Chondrocyte (in vitro differentiated cells): Measurements from ENCODE around the gene NF1. TPM values are rescaled to one million over a fixed set of nuclear protein-coding genes. Genes with fewer than 3 reads are reported as not detected.
"Not testable (repeated sequence)": the region's sequence is repeated elsewhere in the genome, so short reads cannot be mapped to it uniquely, and the experiment has no call there.

ENCODE experiments used
- DNase-seq: peaks from one replicate; pipeline ENCODE4 v3.0.0; 2021; ENCODE audit warnings: mixed read lengths, low spot score
- H3K27ac Mint-ChIP-seq: one replicate; pipeline ENCODE4 v1.8.0; 2021; ENCODE audit warnings: mild to moderate bottlenecking, moderate library complexity, mixed read lengths; ENCODE audit not compliant: unreplicated experiment
- H3K27me3 Mint-ChIP-seq: 2 replicates; pipeline ENCODE4 v1.8.0; 2021; ENCODE audit warnings: low read depth, mixed read lengths
- H3K36me3 Mint-ChIP-seq: 2 replicates; pipeline ENCODE4 v1.8.0; 2021; ENCODE audit warnings: low read depth, mixed read lengths
- H3K4me1 Mint-ChIP-seq: 2 replicates; pipeline ENCODE4 v1.8.0; 2021; ENCODE audit warnings: low read depth, mild to moderate bottlenecking, mixed read lengths
- H3K4me3 Mint-ChIP-seq: one replicate; pipeline ENCODE4 v1.8.0; 2021; ENCODE audit warnings: mild to moderate bottlenecking, moderate library complexity, mixed read lengths; ENCODE audit not compliant: unreplicated experiment
- H3K9me3 Mint-ChIP-seq: 2 replicates; pipeline ENCODE4 v1.8.0; 2021; ENCODE audit warnings: low read depth, mixed read lengths
- total RNA-seq: library from RNA; stranded (reverse); gene quantifications from 3 replicates; pipeline ENCODE4 v1.2.1, GENCODE V29; 2021
- TF ChIP-seq, protein P1 (sequence below): fragments of 200-600 bp; sonication (generic); IDR thresholded peaks from 2 replicates; pipeline ENCODE4 v1.5.0; 2021; ENCODE audit warnings: antibody characterized with exemption, mild to moderate bottlenecking, moderate library complexity

The NF1 gene
- total RNA-seq, 1 donor from 2014 or later, result 48.2 TPM

DNA sequence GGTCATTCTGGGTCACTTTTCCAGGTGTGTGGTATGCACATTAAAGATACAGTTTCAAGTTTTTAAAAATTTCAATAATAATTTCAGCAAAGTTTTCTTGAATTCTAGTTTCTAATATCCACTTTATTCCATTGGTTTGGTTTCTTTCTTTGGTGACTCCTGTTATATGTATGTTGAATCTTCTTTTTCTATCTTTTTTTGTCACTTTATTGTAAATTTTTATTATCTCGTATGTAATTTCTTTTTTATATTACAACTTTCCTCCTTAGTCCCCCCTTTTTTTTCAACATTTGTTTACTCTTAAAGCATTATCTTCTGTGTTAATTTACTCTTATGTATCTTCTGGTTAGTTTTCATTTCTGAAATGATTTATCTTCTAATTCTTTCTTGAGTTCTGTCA, 57.5 kb downstream of the NF1 start:
- Mint-ChIP-seq H3K27ac (no peak overlapping the region), H3K27me3 (no peaks in the 10 kb centered on the region), H3K4me1 (peaks cover 46% of the 10 kb centered on the region), H3K9me3 (peaks cover 11% of the 10 kb centered on the region), H3K36me3 (peaks cover 7% of the 10 kb centered on the region), H3K4me3 (no peak overlapping the region)
- DNase-seq, result no peak
- TF ChIP-seq, protein P1, sequence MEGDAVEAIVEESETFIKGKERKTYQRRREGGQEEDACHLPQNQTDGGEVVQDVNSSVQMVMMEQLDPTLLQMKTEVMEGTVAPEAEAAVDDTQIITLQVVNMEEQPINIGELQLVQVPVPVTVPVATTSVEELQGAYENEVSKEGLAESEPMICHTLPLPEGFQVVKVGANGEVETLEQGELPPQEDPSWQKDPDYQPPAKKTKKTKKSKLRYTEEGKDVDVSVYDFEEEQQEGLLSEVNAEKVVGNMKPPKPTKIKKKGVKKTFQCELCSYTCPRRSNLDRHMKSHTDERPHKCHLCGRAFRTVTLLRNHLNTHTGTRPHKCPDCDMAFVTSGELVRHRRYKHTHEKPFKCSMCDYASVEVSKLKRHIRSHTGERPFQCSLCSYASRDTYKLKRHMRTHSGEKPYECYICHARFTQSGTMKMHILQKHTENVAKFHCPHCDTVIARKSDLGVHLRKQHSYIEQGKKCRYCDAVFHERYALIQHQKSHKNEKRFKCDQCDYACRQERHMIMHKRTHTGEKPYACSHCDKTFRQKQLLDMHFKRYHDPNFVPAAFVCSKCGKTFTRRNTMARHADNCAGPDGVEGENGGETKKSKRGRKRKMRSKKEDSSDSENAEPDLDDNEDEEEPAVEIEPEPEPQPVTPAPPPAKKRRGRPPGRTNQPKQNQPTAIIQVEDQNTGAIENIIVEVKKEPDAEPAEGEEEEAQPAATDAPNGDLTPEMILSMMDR, result no peak

DNA sequence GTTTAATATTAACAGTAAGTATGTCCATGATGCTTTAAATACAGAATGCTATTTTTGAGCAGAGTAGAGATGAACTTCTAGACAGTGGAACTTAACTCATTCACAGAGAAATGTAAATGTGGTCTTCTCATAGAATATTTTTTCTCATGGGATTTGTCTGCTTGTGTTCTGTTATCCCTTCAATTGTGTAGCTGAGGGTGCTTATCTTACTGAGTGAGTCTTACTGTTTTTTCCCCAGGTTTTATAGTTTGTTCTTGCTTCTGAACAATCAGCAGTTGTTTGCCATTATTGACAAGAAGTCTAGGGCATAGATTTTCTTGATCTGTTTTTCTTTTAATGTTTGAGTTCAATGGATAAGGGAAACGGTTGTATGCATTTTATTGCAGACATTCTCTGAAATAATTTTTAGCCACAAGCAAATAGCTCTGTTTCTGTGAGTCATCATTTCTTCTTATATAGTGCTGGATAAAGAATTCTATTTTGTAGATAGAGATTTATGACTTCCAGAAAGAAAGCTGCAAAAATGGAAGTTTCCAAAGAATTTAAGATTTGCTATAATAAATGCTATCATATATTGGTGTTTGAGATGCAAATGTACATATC, 60.5 kb downstream of the NF1 start:
- Mint-ChIP-seq H3K27me3 (no peaks in the 10 kb centered on the region), H3K9me3 (peaks cover 11% of the 10 kb centered on the region), H3K36me3 (peaks cover 8% of the 10 kb centered on the region), H3K27ac (peak overlapping the region; percentile 80), H3K4me3 (no peak overlapping the region), H3K4me1 (peaks cover 58% of the 10 kb centered on the region)
- TF ChIP-seq, protein P1, result no peak
- DNase-seq, result no peak

DNA sequence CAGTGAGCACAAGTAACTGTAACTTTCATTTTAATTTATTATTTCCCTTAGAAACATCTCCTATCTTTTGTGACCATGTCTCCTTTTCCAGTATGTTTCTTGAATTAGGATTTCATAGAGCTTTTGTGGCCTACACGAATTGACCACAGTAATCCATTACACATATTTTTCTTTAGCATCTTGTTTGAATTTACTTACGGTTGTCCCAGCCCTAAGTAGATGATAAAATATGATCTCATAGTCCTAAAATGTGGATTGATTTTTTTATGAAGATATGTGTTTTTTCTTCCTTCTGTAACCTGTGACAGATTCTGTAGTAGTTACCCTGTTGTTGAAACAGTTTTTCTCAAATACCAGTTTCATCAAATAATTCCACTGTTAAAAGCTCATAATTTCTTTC, 61.5 kb downstream of the NF1 start:
- Mint-ChIP-seq H3K4me3 (no peak overlapping the region), H3K36me3 (peaks cover 8% of the 10 kb centered on the region), H3K27ac (peak overlapping the region; percentile 80), H3K27me3 (no peaks in the 10 kb centered on the region), H3K9me3 (peaks cover 11% of the 10 kb centered on the region), H3K4me1 (peaks cover 67% of the 10 kb centered on the region)
- TF ChIP-seq, protein P1, result no peak
- DNase-seq, result no peak

DNA sequence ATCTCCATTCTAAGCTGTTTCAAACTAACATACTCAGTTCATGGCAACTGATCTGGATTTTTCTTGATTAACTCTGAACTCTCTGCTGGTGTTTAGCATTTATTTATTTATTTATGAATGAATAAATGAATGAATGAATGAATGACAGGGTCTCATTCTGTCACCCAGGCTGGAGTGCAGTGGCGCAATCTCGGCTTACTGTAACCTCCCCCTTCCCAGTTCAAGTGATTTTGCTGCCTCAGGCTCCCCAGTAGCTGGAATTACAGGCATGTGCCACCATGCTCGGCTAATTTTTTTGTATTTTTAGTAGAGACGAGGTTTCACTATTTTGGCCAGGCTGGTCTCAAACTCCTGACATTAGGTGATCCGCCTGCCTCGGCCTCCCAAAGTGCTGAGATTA, 62.1 kb downstream of the NF1 start:
- Mint-ChIP-seq H3K4me1 (peaks cover 68% of the 10 kb centered on the region), H3K27ac (peak overlapping the region; percentile 80), H3K9me3 (peaks cover 11% of the 10 kb centered on the region)
- H3K36me3 Mint-ChIP-seq, H3K27me3 Mint-ChIP-seq, DNase-seq, H3K4me3 Mint-ChIP-seq: not testable (repeated sequence)

DNA sequence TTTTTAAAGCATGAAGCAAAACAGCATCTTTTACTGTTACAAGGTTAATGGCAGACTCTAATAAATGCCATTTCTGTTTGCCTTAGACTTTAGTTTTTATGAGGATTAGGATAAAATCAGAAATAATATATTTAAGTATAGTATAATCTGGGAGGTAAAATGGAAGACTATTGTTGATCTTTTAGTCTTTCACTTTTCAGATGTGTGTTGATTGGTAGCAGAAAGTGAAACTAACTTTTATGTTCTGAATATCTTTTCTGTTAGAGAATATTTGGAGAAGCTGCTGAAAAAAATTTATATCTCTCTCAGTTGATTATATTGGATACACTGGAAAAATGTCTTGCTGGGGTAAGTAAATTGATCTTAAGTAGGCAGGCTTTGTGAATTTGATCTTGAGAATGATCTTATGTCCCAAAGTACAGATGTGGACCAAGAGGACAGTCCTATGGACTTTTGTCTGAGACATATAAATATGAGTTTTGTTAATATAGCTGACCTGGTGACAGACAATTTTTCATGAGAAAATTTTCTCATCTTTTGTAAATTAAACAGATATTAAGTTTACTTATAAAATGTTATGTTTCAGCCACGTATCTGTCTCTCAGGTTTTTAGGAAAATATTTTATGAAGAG, 64.1 kb downstream of the NF1 start:
- Mint-ChIP-seq H3K4me1 (peaks cover 66% of the 10 kb centered on the region), H3K36me3 (peaks cover 5% of the 10 kb centered on the region), H3K9me3 (no peaks in the 10 kb centered on the region), H3K27ac (peak overlapping the region; percentile 69), H3K4me3 (peak overlapping the region; percentile 8), H3K27me3 (no peaks in the 10 kb centered on the region)
- DNase-seq, result no peak
- TF ChIP-seq, protein P1, result no peak
